ENCODE results near the gene SLC22A17. TPM values are rescaled to one million over a fixed set of nuclear protein-coding genes. Genes with fewer than 3 reads are reported as not detected.
A peak's percentile ranks its signal among the peaks of the same experiment; 100 is the strongest.

Gene SLC22A17
- total and polyA plus RNA-seq, 9 of the 15 experiments (the other 6 are each of a cell fraction or from before 2014, with no cell fraction given): 0.07 to 0.09 TPM; not detected in 7

GRCh38 chr14:23320584-23321571, 31.8 kb downstream of the SLC22A17 start, which contains the start of gene PABPN1 (continued):
- TF ChIP-seq ZNF589 (CRISPR knock-in tag; IDR thresholded peaks at IDR 0.05; ENCODE audit: low read depth) (peak; percentile 90), ZNF347 (CRISPR knock-in tag; IDR thresholded peaks at IDR 0.05; ENCODE audit: low read depth) (no peak), POLR2A (conservative IDR thresholded peaks at IDR 0.05) (peak; percentile 88), SOX6 (IDR thresholded peaks at IDR 0.05) (peak; percentile 16; the same call in 1 of the 2 replicates), TFE3 (CRISPR knock-in tag; IDR thresholded peaks at IDR 0.05) (peak; percentile 99), TAF7 (tag; IDR thresholded peaks at IDR 0.05) (peak; percentile 54), SIN3B (IDR thresholded peaks at IDR 0.05; ENCODE audit: low read depth) (0 out of 2 replicates have a peak, but pooled peaks have one; percentile 40), ZNF165 (CRISPR knock-in tag; IDR thresholded peaks at IDR 0.05; ENCODE audit: borderline replicate concordance) (no peak), MAX (CRISPR knock-in tag; IDR thresholded peaks at IDR 0.05) (peak; percentile 39; the same call in 1 of the 2 replicates), ZNF318 (IDR thresholded peaks at IDR 0.05; ENCODE audit: borderline replicate concordance in 1 of 2, low read depth in 1 of 2) (no peak), HMGN3 (IDR thresholded peaks at IDR 0.05; ENCODE audit: borderline replicate concordance, extremely low read depth, insufficient read length, low read depth, low read length) (peak; percentile 7), TAF9B (IDR thresholded peaks at IDR 0.05; ENCODE audit: partially characterized antibody) (peak; percentile 44), USF2 (CRISPR knock-in tag; IDR thresholded peaks at IDR 0.05) (peak; percentile 94), ESRRA (IDR thresholded peaks at IDR 0.05; ENCODE audit: borderline replicate concordance, low read depth) (peak; percentile 82; the same call in 1 of the 2 replicates)
